ENCODE results near the gene GYS2. TPM values are rescaled to one million over a fixed set of nuclear protein-coding genes. Genes with fewer than 3 reads are reported as not detected.
A peak's percentile ranks its signal among the peaks of the same experiment; 100 is the strongest.
"Not testable (repeated sequence)": the region's sequence is repeated elsewhere in the genome, so short reads cannot be mapped to it uniquely, and the experiment has no call there.

Gene GYS2
- total RNA-seq (2014; rRNA removed; shearing (Covaris generic); ENCODE audit: low replicate concordance), result not detected in 2 replicates

GRCh38 chr12:21604245-21605101 is at the start of gene GYS2:
Gene GYS2, minus strand, starts transcription at chr12:21604847. Its CDS starts 255 bp downstream, at chr12:21604592.
- Histone ChIP-seq H2AFZ (ENCODE audit: low read length) (no peak within 1 kb of the TSS), H3K79me2 (ENCODE audit: low read length) (no peaks in the 10 kb centered on the region), H4K20me1 (ENCODE audit: insufficient read depth, low read depth, low read length) (no peaks in the 10 kb centered on the region), H3K27ac (ENCODE audit: low read length) (no peak within 1 kb of the TSS), H3K9ac (ENCODE audit: low read length) (no peak within 1 kb of the TSS), H3K4me1 (ENCODE audit: low read length) (peaks cover 16% of the 10 kb centered on the region), H3K36me3 (ENCODE audit: insufficient read depth, low read length) (no peaks in the 10 kb centered on the region), H3K9me2 (replicated peaks; ENCODE audit: insufficient read depth, low read length) (no peaks in the 10 kb centered on the region), H3K9me3 (ENCODE audit: low read length) (no peaks in the 10 kb centered on the region), H3K4me2 (ENCODE audit: low read depth, low read length, poor library complexity, severe bottlenecking) (no peak within 1 kb of the TSS), H3K4me3 (ENCODE audit: low read length) (no peak within 1 kb of the TSS), H3K27me3 (ENCODE audit: low read length) (no peaks in the 10 kb centered on the region)
- DNase-seq, result no peak

GRCh38 chr12:21651821-21652220 is 47.2 kb upstream of the GYS2 start:
- Histone ChIP-seq H3K9ac (ENCODE audit: low read length) (no peak overlapping the region), H3K27me3 (ENCODE audit: low read length) (no peaks in the 10 kb centered on the region), H4K20me1 (ENCODE audit: insufficient read depth, low read depth, low read length) (peaks cover 37% of the 10 kb centered on the region), H2AFZ (ENCODE audit: low read length) (no peak overlapping the region), H3K4me1 (ENCODE audit: low read length) (peaks cover 83% of the 10 kb centered on the region), H3K27ac (ENCODE audit: low read length) (no peak overlapping the region), H3K79me2 (ENCODE audit: low read length) (peaks cover 92% of the 10 kb centered on the region), H3K36me3 (ENCODE audit: insufficient read depth, low read length) (peaks cover 86% of the 10 kb centered on the region), H3K4me3 (ENCODE audit: low read length) (no peak overlapping the region), H3K9me3 (ENCODE audit: low read length) (no peaks in the 10 kb centered on the region), H3K4me2 (ENCODE audit: low read depth, low read length, poor library complexity, severe bottlenecking) (no peak overlapping the region), H3K9me2 (replicated peaks; ENCODE audit: insufficient read depth, low read length) (no peaks in the 10 kb centered on the region)
- DNase-seq, result no peak

GRCh38 chr12:21650997-21651396 is 46.4 kb upstream of the GYS2 start:
- Histone ChIP-seq H3K4me1 (ENCODE audit: low read length) (peaks cover 86% of the 10 kb centered on the region), H3K9ac (ENCODE audit: low read length) (no peak overlapping the region), H4K20me1 (ENCODE audit: insufficient read depth, low read depth, low read length) (peaks cover 30% of the 10 kb centered on the region), H3K36me3 (ENCODE audit: insufficient read depth, low read length) (peaks cover 85% of the 10 kb centered on the region), H3K4me3 (ENCODE audit: low read length) (no peak overlapping the region), H3K79me2 (ENCODE audit: low read length) (peaks cover 88% of the 10 kb centered on the region), H3K4me2 (ENCODE audit: low read depth, low read length, poor library complexity, severe bottlenecking) (no peak overlapping the region), H3K27ac (ENCODE audit: low read length) (no peak overlapping the region), H2AFZ (ENCODE audit: low read length) (no peak overlapping the region), H3K9me3 (ENCODE audit: low read length) (no peaks in the 10 kb centered on the region), H3K9me2 (replicated peaks; ENCODE audit: insufficient read depth, low read length) (no peaks in the 10 kb centered on the region), H3K27me3 (ENCODE audit: low read length) (no peaks in the 10 kb centered on the region)
- no peak for DNase-seq

GRCh38 chr12:21649034-21649433 is 44.4 kb upstream of the GYS2 start:
- peaks cover 77% of the 10 kb centered on the region for H3K36me3 ChIP-seq (ENCODE audit: insufficient read depth, low read length)
- no peak overlapping the region for H3K9ac ChIP-seq (ENCODE audit: low read length)
- H3K9me2 ChIP-seq (replicated peaks; ENCODE audit: insufficient read depth, low read length), result no peaks in the 10 kb centered on the region
- no peak overlapping the region for H3K27ac ChIP-seq (ENCODE audit: low read length)
- no peak overlapping the region for H3K4me2 ChIP-seq (ENCODE audit: low read depth, low read length, poor library complexity, severe bottlenecking)
- H2AFZ ChIP-seq (ENCODE audit: low read length), result no peak overlapping the region
- peaks cover 73% of the 10 kb centered on the region for H3K79me2 ChIP-seq (ENCODE audit: low read length)
- peaks cover 79% of the 10 kb centered on the region for H3K4me1 ChIP-seq (ENCODE audit: low read length)
- H4K20me1 ChIP-seq (ENCODE audit: insufficient read depth, low read depth, low read length), result peaks cover 21% of the 10 kb centered on the region; the same call in 1 of the 2 replicates
- no peak for DNase-seq
- no peaks in the 10 kb centered on the region for H3K9me3 ChIP-seq (ENCODE audit: low read length)
- H3K27me3 ChIP-seq (ENCODE audit: low read length), result no peaks in the 10 kb centered on the region
- no peak overlapping the region for H3K4me3 ChIP-seq (ENCODE audit: low read length)

GRCh38 chr12:21648378-21648777 is 43.7 kb upstream of the GYS2 start:
- Histone ChIP-seq H3K79me2 (ENCODE audit: low read length) (peaks cover 74% of the 10 kb centered on the region), H3K4me1 (ENCODE audit: low read length) (peaks cover 74% of the 10 kb centered on the region)

GRCh38 chr12:21647179-21647578 is 42.5 kb upstream of the GYS2 start:
- no peak for DNase-seq
- H3K79me2 ChIP-seq (ENCODE audit: low read length), result peaks cover 64% of the 10 kb centered on the region
- H3K4me2 ChIP-seq (ENCODE audit: low read depth, low read length, poor library complexity, severe bottlenecking), result no peak overlapping the region
- H4K20me1 ChIP-seq (ENCODE audit: insufficient read depth, low read depth, low read length), result peaks cover 15% of the 10 kb centered on the region; the same call in 1 of the 2 replicates
- no peaks in the 10 kb centered on the region for H3K9me2 ChIP-seq (replicated peaks; ENCODE audit: insufficient read depth, low read length)
- H3K27ac ChIP-seq (ENCODE audit: low read length), result no peak overlapping the region
- no peak overlapping the region for H3K9ac ChIP-seq (ENCODE audit: low read length)
- H3K27me3 ChIP-seq (ENCODE audit: low read length), result no peaks in the 10 kb centered on the region
- H3K4me3 ChIP-seq (ENCODE audit: low read length), result no peak overlapping the region
- H3K9me3 ChIP-seq (ENCODE audit: low read length), result no peaks in the 10 kb centered on the region
- no peak overlapping the region for H2AFZ ChIP-seq (ENCODE audit: low read length)
- peaks cover 80% of the 10 kb centered on the region for H3K36me3 ChIP-seq (ENCODE audit: insufficient read depth, low read length)
- H3K4me1 ChIP-seq (ENCODE audit: low read length), result peaks cover 66% of the 10 kb centered on the region

More at GRCh38 chr12:21648378-21648777, 43.7 kb upstream of the GYS2 start:
- H3K9me2 ChIP-seq (replicated peaks; ENCODE audit: insufficient read depth, low read length), result no peaks in the 10 kb centered on the region
- H3K9me3 ChIP-seq (ENCODE audit: low read length), result no peaks in the 10 kb centered on the region
- H3K36me3 ChIP-seq (ENCODE audit: insufficient read depth, low read length), result peaks cover 79% of the 10 kb centered on the region
- peaks cover 19% of the 10 kb centered on the region; the same call in 1 of the 2 replicates for H4K20me1 ChIP-seq (ENCODE audit: insufficient read depth, low read depth, low read length)
- no peaks in the 10 kb centered on the region for H3K27me3 ChIP-seq (ENCODE audit: low read length)
- no peak for DNase-seq
- H3K9ac ChIP-seq (ENCODE audit: low read length), result no peak overlapping the region
- no peak overlapping the region for H3K4me2 ChIP-seq (ENCODE audit: low read depth, low read length, poor library complexity, severe bottlenecking)
- no peak overlapping the region for H3K4me3 ChIP-seq (ENCODE audit: low read length)
- H2AFZ ChIP-seq (ENCODE audit: low read length), result no peak overlapping the region
- no peak overlapping the region for H3K27ac ChIP-seq (ENCODE audit: low read length)

- H2AFZ ChIP-seq (ENCODE audit: low read length); H3K9me3 ChIP-seq (ENCODE audit: low read length); H3K4me2 ChIP-seq (ENCODE audit: low read depth, low read length, poor library complexity, severe bottlenecking); H3K27me3 ChIP-seq (ENCODE audit: low read length); H3K9me2 ChIP-seq (replicated peaks; ENCODE audit: insufficient read depth, low read length); H3K9ac ChIP-seq (ENCODE audit: low read length); H3K4me3 ChIP-seq (ENCODE audit: low read length): not testable (repeated sequence)
- Histone ChIP-seq H3K36me3 (ENCODE audit: insufficient read depth, low read length) (peaks cover 77% of the 10 kb centered on the region), H3K79me2 (ENCODE audit: low read length) (peaks cover 58% of the 10 kb centered on the region), H3K27ac (ENCODE audit: low read length) (0 out of 2 replicates have a peak overlapping the region, but pooled peaks have one; percentile 36), H3K4me1 (ENCODE audit: low read length) (peaks cover 47% of the 10 kb centered on the region), H4K20me1 (ENCODE audit: insufficient read depth, low read depth, low read length) (peaks cover 17% of the 10 kb centered on the region; the same call in 1 of the 2 replicates)
- peak; percentile 38 for DNase-seq
Measured at GRCh38 chr12:21645041-21645500, 40.4 kb upstream of the GYS2 start.

- Histone ChIP-seq H3K27me3 (ENCODE audit: low read length) (no peaks in the 10 kb centered on the region), H3K4me1 (ENCODE audit: low read length) (peaks cover 45% of the 10 kb centered on the region), H4K20me1 (ENCODE audit: insufficient read depth, low read depth, low read length) (peaks cover 17% of the 10 kb centered on the region; the same call in 1 of the 2 replicates), H3K4me2 (ENCODE audit: low read depth, low read length, poor library complexity, severe bottlenecking) (no peak overlapping the region), H2AFZ (ENCODE audit: low read length) (no peak overlapping the region), H3K9me3 (ENCODE audit: low read length) (no peaks in the 10 kb centered on the region), H3K27ac (ENCODE audit: low read length) (peak overlapping the region; percentile 36; the same call in 1 of the 2 replicates), H3K9me2 (replicated peaks; ENCODE audit: insufficient read depth, low read length) (no peaks in the 10 kb centered on the region), H3K36me3 (ENCODE audit: insufficient read depth, low read length) (peaks cover 80% of the 10 kb centered on the region), H3K4me3 (ENCODE audit: low read length) (no peak overlapping the region), H3K9ac (ENCODE audit: low read length) (no peak overlapping the region), H3K79me2 (ENCODE audit: low read length) (peaks cover 57% of the 10 kb centered on the region)
- peak; percentile 35 for DNase-seq
Measured at GRCh38 chr12:21644516-21644915, 39.9 kb upstream of the GYS2 start.

Measured in Karpas-422 (cell line).